Gastroesophageal sphincter (tissue), 4 donors: ENCODE results near the gene ARFRP1. TPM values are rescaled to one million over a fixed set of nuclear protein-coding genes. Genes with fewer than 3 reads are reported as not detected.

ENCODE experiments used
- ATAC-seq: fragments of 150-250 bp; one replicate; pipeline ENCODE4 v1.9.1; 2016; ENCODE audit warnings: mild to moderate bottlenecking, moderate library complexity
- H3K27ac ChIP-seq, 4 donors: fragments of 200-600 bp; sonication (generic) in 3 of 4; 1 replicate in 3 of 4; 2 replicates in 1 of 4; pipeline ENCODE4 v1.5.1; 2016 to 2019
- H3K27me3 ChIP-seq: fragments of 200-600 bp; sonication (generic); one replicate; pipeline ENCODE4 v1.5.1; 2019
- H3K36me3 ChIP-seq, 2 donors: fragments of 200-600 bp; sonication (generic); one replicate each; pipeline ENCODE4 v1.5.1; 2019; ENCODE audit warnings: control low read depth in 1 of 2
- H3K4me1 ChIP-seq, 3 donors: fragments of 200-600 bp; sonication (generic); 1 replicate in 2 of 3; 2 replicates in 1 of 3; pipeline ENCODE4 v1.5.1; 2016 to 2019; ENCODE audit warnings: control low read depth in 2 of 3
- H3K4me3 ChIP-seq, 2 donors: fragments of 200-600 bp; sonication (generic); one replicate each; pipeline ENCODE4 v1.5.1; 2019; ENCODE audit warnings: mild to moderate bottlenecking in 1 of 2, moderate library complexity in 1 of 2
- H3K9me3 ChIP-seq, 3 donors: fragments of 200-600 bp; sonication (generic); one replicate each; pipeline ENCODE4 v1.5.1; 2017 to 2019; ENCODE audit warnings: control low read depth in 2 of 3
- EP300 ChIP-seq: sonication (generic); formaldehyde crosslinking; IDR thresholded peaks from one replicate; pipeline ENCODE4 v1.6.1; 2017; ENCODE audit warnings: antibody characterized with exemption, mild to moderate bottlenecking
- POLR2A ChIP-seq, 2 donors: fragments of 450-650 bp; IDR thresholded peaks; one replicate each; pipeline ENCODE4 v1.6.1; 2017; ENCODE audit warnings: antibody characterized with exemption in 2 of 2, mild to moderate bottlenecking in 2 of 2, moderate library complexity in 1 of 2
- POLR2AphosphoS5 ChIP-seq: sonication (generic); formaldehyde crosslinking; IDR thresholded peaks from one replicate; pipeline ENCODE4 v1.6.1; 2017; ENCODE audit warnings: antibody characterized with exemption
- WGBS, 2 donors: methylation state at CpG; one replicate each; pipeline ENCODE4 v1.1.5; 2018; ENCODE audit warnings: low coverage in 1 of 2; 5-methylcytosine and 5-hydroxymethylcytosine counted together
- total RNA-seq, 4 donors: library from RNA; depleted of rRNA; stranded (reverse); fragments of >200 nt; gene quantifications; one replicate each; pipeline ENCODE4 v1.1.0, GENCODE V29; 2016
- TF ChIP-seq, protein P1 (sequence below), 4 experiments: fragments of 200-600 bp in 2 of 4; fragments of 450-650 bp in 2 of 4; sonication (generic) in 1 of 4; IDR thresholded peaks; one replicate each; pipeline ENCODE4 v1.5.1; 2017 to 2019; ENCODE audit warnings: antibody characterized with exemption in 4 of 4, mild to moderate bottlenecking in 2 of 4, moderate library complexity in 2 of 4

ARFRP1 gene
- total RNA-seq, 4 donors from 2014 or later, result 38.9 to 56.4 (median 49.0) TPM

DNA sequence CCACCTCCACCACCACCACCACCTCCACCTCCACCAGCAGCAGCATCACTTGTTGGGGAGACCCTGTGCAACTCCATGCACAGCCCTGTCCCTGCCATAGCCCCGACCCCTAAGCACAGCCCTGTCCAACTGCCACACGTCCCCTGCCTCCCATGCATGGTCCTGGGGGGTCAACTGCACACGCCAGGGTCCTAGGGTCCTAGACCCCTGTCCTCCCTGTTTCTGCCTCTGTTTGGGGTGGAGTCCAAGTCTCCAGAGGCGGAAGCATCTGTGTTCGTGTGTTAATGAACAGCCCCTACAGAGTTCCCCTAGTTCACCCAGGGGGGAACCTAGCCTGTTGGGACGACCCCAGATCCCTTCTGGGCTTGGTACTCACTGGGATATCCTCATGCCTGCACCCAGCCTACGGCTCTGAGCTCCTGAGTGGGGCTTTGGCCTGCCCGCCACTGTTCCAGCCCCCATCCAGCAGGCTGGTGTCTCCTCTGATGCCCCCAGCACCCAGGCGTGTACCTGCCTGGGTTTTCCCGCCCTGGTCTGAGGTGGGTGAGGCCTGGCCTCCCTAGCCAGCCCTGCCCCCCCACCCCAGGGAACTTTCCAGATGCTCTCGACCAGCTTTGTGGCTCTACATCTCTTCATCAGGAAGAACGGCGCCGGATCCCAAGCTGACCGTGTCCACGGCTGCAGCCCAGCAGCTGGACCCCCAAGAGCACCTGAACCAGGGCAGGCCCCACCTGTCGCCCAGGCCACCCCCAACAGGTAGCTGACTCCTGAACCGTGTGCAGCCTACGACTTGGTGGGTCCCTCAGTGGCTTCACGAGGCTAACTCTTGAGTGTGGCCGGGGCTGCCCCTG is 13.8 kb downstream of the ARFRP1 start:
- H3K36me3 ChIP-seq, result peaks cover 0 to 36% of the 10 kb centered on the region in 2 donors
- 90 to 100% methylated on average over 1 to 2 of the region's 21 CpGs for WGBS, 2 donors
- no peak overlapping the region for H3K27ac ChIP-seq
- H3K4me3 ChIP-seq, result no peak overlapping the region
- TF ChIP-seq EP300 (no peak), POLR2AphosphoS5 (no peak), POLR2A (IDR thresholded peaks at IDR 0.05) (no peak)
- TF ChIP-seq, protein P1, sequence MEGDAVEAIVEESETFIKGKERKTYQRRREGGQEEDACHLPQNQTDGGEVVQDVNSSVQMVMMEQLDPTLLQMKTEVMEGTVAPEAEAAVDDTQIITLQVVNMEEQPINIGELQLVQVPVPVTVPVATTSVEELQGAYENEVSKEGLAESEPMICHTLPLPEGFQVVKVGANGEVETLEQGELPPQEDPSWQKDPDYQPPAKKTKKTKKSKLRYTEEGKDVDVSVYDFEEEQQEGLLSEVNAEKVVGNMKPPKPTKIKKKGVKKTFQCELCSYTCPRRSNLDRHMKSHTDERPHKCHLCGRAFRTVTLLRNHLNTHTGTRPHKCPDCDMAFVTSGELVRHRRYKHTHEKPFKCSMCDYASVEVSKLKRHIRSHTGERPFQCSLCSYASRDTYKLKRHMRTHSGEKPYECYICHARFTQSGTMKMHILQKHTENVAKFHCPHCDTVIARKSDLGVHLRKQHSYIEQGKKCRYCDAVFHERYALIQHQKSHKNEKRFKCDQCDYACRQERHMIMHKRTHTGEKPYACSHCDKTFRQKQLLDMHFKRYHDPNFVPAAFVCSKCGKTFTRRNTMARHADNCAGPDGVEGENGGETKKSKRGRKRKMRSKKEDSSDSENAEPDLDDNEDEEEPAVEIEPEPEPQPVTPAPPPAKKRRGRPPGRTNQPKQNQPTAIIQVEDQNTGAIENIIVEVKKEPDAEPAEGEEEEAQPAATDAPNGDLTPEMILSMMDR (IDR thresholded peaks at IDR 0.05), result no peak
- ATAC-seq, result no peak
- peaks cover 0 to 40% (median 24%) of the 10 kb centered on the region in 3 donors for H3K4me1 ChIP-seq
- no peaks in the 10 kb centered on the region for H3K27me3 ChIP-seq
- no peaks in the 10 kb centered on the region for H3K9me3 ChIP-seq

DNA sequence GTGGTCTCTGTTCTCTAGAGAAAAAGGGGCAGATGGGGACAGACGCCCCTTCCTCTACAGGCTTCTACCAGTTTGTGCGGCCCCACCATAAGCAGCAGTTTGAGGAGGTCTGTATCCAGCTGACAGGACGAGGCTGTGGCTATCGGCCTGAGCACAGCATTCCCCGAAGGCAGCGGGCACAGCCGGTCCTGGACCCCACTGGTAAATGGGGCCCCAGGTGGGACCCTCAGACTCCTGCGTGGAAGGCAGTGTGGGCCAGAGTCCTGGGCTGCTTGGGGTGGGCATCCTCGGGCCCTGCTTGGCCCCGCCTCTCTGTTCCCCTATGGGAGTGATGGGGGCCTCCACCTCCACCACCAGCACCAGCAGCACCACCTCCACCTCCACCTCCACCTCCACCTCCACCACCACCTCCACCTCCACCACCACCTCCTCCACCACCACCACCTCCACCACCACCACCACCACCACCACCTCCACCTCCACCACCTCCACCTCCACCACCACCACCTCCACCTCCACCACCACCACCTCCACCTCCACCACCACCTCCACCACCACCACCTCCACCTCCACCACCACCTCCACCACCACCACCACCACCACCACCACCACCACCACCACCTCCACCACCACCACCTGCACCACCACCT is 14.6 kb downstream of the ARFRP1 start:
- Histone ChIP-seq H3K27me3 (no peaks in the 10 kb centered on the region), H3K27ac (peak overlapping the region in 1 of 4 donors; percentile 27), H3K36me3 (peaks cover 0 to 36% of the 10 kb centered on the region in 2 donors), H3K9me3 (no peaks in the 10 kb centered on the region), H3K4me3 (no peak overlapping the region), H3K4me1 (peaks cover 0 to 40% (median 22%) of the 10 kb centered on the region in 3 donors)
- WGBS, 2 donors, result no CpG with 5 or more reads among the region's 10 CpGs
- ATAC-seq, result no peak
- TF ChIP-seq EP300, result no peak
- TF ChIP-seq POLR2AphosphoS5, result no peak
- TF ChIP-seq POLR2A (IDR thresholded peaks at IDR 0.05), result no peak
- TF ChIP-seq, protein P1 (IDR thresholded peaks at IDR 0.05), result no peak

DNA sequence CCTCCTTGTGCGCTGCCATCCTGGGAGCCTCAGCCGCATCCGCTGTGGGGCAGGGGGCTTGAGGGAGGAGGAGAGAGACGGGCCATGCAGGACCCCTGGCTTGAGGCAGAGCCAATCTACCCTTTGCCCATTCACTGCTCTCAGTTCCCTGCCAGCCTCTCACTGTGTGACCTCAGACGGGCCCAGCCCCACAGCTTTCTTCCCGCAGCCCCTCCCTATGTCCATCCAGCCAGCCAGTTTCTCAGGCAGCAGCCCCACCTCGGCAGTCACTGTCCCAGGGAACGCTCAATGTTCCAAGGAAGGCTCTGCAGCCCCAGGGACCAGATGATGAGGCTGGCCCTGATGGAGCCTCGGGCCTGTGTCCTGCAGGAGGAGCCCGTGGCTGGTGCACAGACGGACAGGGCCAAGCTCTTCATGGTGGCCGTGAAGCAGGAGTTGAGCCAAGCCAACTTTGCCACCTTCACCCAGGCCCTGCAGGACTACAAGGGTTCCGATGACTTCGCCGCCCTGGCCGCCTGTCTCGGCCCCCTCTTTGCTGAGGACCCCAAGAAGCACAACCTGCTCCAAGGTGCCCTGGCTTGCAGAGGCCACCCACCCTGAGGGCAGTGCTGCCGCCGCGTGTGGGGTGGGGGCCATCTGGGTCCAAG is 15.2 kb downstream of the ARFRP1 start:
- 49% methylated on average over 3 of the region's 20 CpGs; no CpG with 5 or more reads in 1 of the 2 donors for WGBS, 2 donors
- peak; percentile 34 for ATAC-seq
- peaks cover 0 to 40% (median 25%) of the 10 kb centered on the region in 3 donors for H3K4me1 ChIP-seq
- H3K4me3 ChIP-seq, result no peak overlapping the region
- peak overlapping the region in 3 of 4 donors; percentile 27 to 70 (median 38) for H3K27ac ChIP-seq
- H3K9me3 ChIP-seq, result no peaks in the 10 kb centered on the region
- H3K36me3 ChIP-seq, result peaks cover 0 to 30% of the 10 kb centered on the region in 2 donors
- H3K27me3 ChIP-seq, result no peaks in the 10 kb centered on the region
- TF ChIP-seq EP300, result no peak
- TF ChIP-seq POLR2A (IDR thresholded peaks at IDR 0.05), result peak in 1 of 2 donors; percentile 12

DNA sequence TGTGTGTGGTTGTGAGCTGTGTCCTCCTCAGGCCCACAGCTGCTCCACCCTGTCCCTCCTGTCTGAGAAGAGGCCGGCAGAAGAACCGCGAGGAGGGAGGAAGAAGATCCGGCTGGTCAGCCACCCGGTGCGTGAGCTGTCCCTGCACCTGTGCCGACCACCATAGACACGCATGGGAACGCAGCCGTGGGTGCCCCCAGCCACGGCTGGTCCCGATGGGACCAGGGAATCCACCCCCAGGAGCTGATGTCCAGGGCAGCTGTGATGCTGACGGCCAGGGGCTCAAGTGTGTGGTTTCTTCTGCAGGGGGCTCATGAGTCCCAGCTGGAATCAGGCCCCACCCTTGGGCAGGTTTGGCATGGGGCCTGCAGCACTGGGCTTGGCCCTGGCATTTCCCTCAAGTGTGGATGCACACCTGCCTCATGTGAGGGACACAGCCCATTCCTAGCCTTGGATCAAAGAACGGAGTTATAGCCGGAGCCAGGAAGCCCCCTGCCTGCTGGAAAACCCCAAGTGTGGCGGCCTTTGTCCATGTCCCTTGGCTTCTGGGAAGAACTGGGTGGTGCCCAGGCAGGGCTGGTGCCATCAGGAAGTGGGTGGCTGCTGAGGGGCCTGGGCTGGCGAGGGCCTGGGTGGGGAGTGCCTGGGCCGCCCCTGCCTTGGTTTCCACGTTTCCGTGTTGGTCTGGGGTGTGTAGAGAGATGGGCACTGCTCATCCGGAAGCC is 15.9 kb downstream of the ARFRP1 start:
- peaks cover 0 to 30% of the 10 kb centered on the region in 2 donors for H3K36me3 ChIP-seq

More for the DNA sequence above, 15.9 kb downstream of the ARFRP1 start:
- no peak for TF ChIP-seq EP300
- no peak for TF ChIP-seq POLR2A (IDR thresholded peaks at IDR 0.05)
- no peak for TF ChIP-seq POLR2AphosphoS5
- TF ChIP-seq, protein P1 (IDR thresholded peaks at IDR 0.05), result no peak
- H3K4me3 ChIP-seq, result no peak overlapping the region
- peak overlapping the region in 3 of 4 donors; percentile 27 to 70 (median 38) for H3K27ac ChIP-seq
- H3K9me3 ChIP-seq, result no peaks in the 10 kb centered on the region
- peaks cover 0 to 40% (median 26%) of the 10 kb centered on the region in 3 donors for H3K4me1 ChIP-seq
- WGBS, 2 donors, result 80 to 83% methylated on average over 1 of the region's 21 CpGs
- no peak for ATAC-seq
- no peaks in the 10 kb centered on the region for H3K27me3 ChIP-seq
